MM.1S (cell line): ENCODE measurements around the gene GLUL.

Source experiments
- DNase-seq: peaks from one replicate; pipeline ENCODE4 v3.0.0-alpha.2; 2015
- H2AFZ ChIP-seq: fragments of 300-600 bp; sonication (generic); 2 replicates; pipeline ENCODE4 v1.6.0; 2016; ENCODE audit warnings: antibody characterized with exemption, low read length
- H3F3A ChIP-seq: fragments of 300-600 bp; sonication (generic); 2 replicates; pipeline ENCODE4 v1.6.1; 2016; ENCODE audit warnings: mild to moderate bottlenecking, antibody characterized with exemption, low read length, moderate library complexity, mixed read lengths; ENCODE audit not compliant: insufficient read depth
- H3K27ac ChIP-seq: fragments of 300-600 bp; sonication (generic); 2 replicates; pipeline ENCODE4 v1.5.1; 2016; ENCODE audit warnings: mild to moderate bottlenecking, low read length
- H3K27me3 ChIP-seq: fragments of 300-600 bp; sonication (generic); replicated peaks from 2 replicates; pipeline ENCODE4 v1.6.0; 2016; ENCODE audit warnings: low read length; ENCODE audit not compliant: insufficient read depth
- H3K36me3 ChIP-seq: fragments of 300-600 bp; sonication (generic); replicated peaks from 2 replicates; pipeline ENCODE4 v1.6.1; 2016; ENCODE audit warnings: mild to moderate bottlenecking, low read length, mixed read lengths; ENCODE audit not compliant: insufficient read depth
- H3K4me1 ChIP-seq: fragments of 300-600 bp; sonication (generic); 2 replicates; pipeline ENCODE4 v1.6.1; 2016; ENCODE audit warnings: low read length, mixed read lengths
- H3K4me2 ChIP-seq: fragments of 300-600 bp; sonication (generic); 2 replicates; pipeline ENCODE4 v1.6.0; 2016; ENCODE audit warnings: low read depth, low read length
- H3K4me3 ChIP-seq: fragments of 300-600 bp; sonication (generic); 2 replicates; pipeline ENCODE4 v1.5.1; 2016; ENCODE audit warnings: low read length, mixed read lengths
- H3K79me2 ChIP-seq: fragments of 300-600 bp; sonication (generic); 2 replicates; pipeline ENCODE4 v1.6.1; 2016; ENCODE audit warnings: mixed run types, low read length, mixed read lengths
- H3K9ac ChIP-seq: fragments of 300-600 bp; sonication (generic); 2 replicates; pipeline ENCODE4 v1.6.1; 2016; ENCODE audit warnings: low read length, mixed read lengths
- H3K9me2 ChIP-seq: fragments of 300-600 bp; sonication (generic); replicated peaks from 2 replicates; pipeline ENCODE4 v1.6.1; 2016; ENCODE audit warnings: mild to moderate bottlenecking, low read length, mixed read lengths; ENCODE audit not compliant: insufficient read depth
- H3K9me3 ChIP-seq: fragments of 300-600 bp; sonication (generic); replicated peaks from 2 replicates; pipeline ENCODE4 v1.6.1; 2016; ENCODE audit warnings: mild to moderate bottlenecking, low read length, mixed read lengths; ENCODE audit not compliant: insufficient read depth
- H4K20me1 ChIP-seq: fragments of 300-600 bp; sonication (generic); 2 replicates; pipeline ENCODE4 v1.6.1; 2016; ENCODE audit warnings: mild to moderate bottlenecking, low read length, moderate library complexity, mixed read lengths; ENCODE audit not compliant: insufficient read depth
- EZH2 ChIP-seq: fragments of 300-600 bp; sonication (generic); optimal IDR thresholded peaks from 2 replicates; pipeline ENCODE3; 2017; ENCODE audit warnings: low read depth, mild to moderate bottlenecking, antibody characterized with exemption, low read length, mixed read lengths
- EZH2phosphoT487 ChIP-seq: fragments of 300-600 bp; sonication (generic); IDR thresholded peaks from 2 replicates; pipeline ENCODE4 v1.6.1; 2018; ENCODE audit warnings: antibody characterized with exemption, low read length
- TF ChIP-seq, protein P1 (sequence below): fragments of 300-600 bp; sonication (generic); IDR thresholded peaks from 2 replicates; pipeline ENCODE4 v1.5.1; 2016; ENCODE audit warnings: antibody characterized with exemption, low read length, mixed read lengths

The GLUL gene

GRCh38 chr1:182348961-182349747 is 42.4 kb downstream of the GLUL start:
- Histone ChIP-seq H3K36me3 (no peaks in the 10 kb centered on the region), H3K9ac (no peak overlapping the region), H4K20me1 (no peaks in the 10 kb centered on the region), H2AFZ (no peak overlapping the region), H3K4me1 (no peaks in the 10 kb centered on the region), H3K79me2 (no peaks in the 10 kb centered on the region), H3K4me3 (no peak overlapping the region), H3F3A (no peaks in the 10 kb centered on the region), H3K9me2 (no peaks in the 10 kb centered on the region), H3K27ac (no peak overlapping the region), H3K27me3 (no peaks in the 10 kb centered on the region), H3K9me3 (no peaks in the 10 kb centered on the region), H3K4me2 (no peak overlapping the region)
- TF ChIP-seq EZH2 (no peak), EZH2phosphoT487 (no peak)
- TF ChIP-seq, protein P1, sequence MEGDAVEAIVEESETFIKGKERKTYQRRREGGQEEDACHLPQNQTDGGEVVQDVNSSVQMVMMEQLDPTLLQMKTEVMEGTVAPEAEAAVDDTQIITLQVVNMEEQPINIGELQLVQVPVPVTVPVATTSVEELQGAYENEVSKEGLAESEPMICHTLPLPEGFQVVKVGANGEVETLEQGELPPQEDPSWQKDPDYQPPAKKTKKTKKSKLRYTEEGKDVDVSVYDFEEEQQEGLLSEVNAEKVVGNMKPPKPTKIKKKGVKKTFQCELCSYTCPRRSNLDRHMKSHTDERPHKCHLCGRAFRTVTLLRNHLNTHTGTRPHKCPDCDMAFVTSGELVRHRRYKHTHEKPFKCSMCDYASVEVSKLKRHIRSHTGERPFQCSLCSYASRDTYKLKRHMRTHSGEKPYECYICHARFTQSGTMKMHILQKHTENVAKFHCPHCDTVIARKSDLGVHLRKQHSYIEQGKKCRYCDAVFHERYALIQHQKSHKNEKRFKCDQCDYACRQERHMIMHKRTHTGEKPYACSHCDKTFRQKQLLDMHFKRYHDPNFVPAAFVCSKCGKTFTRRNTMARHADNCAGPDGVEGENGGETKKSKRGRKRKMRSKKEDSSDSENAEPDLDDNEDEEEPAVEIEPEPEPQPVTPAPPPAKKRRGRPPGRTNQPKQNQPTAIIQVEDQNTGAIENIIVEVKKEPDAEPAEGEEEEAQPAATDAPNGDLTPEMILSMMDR: no peak
- no peak for DNase-seq

GRCh38 chr1:182347019-182347418 is 44.6 kb downstream of the GLUL start:
- no peaks in the 10 kb centered on the region for H3K9me3 ChIP-seq
- no peaks in the 10 kb centered on the region for H4K20me1 ChIP-seq
- no peak overlapping the region for H3K27ac ChIP-seq
- no peak overlapping the region for H3K4me3 ChIP-seq
- H2AFZ ChIP-seq: no peak overlapping the region
- H3K9me2 ChIP-seq: no peaks in the 10 kb centered on the region
- H3K79me2 ChIP-seq: no peaks in the 10 kb centered on the region
- no peak for DNase-seq
- H3K4me1 ChIP-seq: no peaks in the 10 kb centered on the region
- no peaks in the 10 kb centered on the region for H3K36me3 ChIP-seq
- no peaks in the 10 kb centered on the region for H3F3A ChIP-seq
- no peaks in the 10 kb centered on the region for H3K27me3 ChIP-seq
- H3K4me2 ChIP-seq: no peak overlapping the region
- no peak for TF ChIP-seq EZH2phosphoT487
- TF ChIP-seq EZH2: no peak
- TF ChIP-seq, protein P1: no peak
- no peak overlapping the region for H3K9ac ChIP-seq

- H3K4me1 ChIP-seq: no peaks in the 10 kb centered on the region
- no peaks in the 10 kb centered on the region for H3K9me2 ChIP-seq
- no peaks in the 10 kb centered on the region for H3K27me3 ChIP-seq
- no peak overlapping the region for H3K9ac ChIP-seq
- H3K4me2 ChIP-seq: no peak overlapping the region
- H3K27ac ChIP-seq: no peak overlapping the region
- H3K9me3 ChIP-seq: no peaks in the 10 kb centered on the region
- no peak for TF ChIP-seq EZH2phosphoT487
- TF ChIP-seq, protein P1: no peak
- TF ChIP-seq EZH2: no peak
- H3F3A ChIP-seq: no peaks in the 10 kb centered on the region
- H2AFZ ChIP-seq: 0 out of 2 replicates have a peak overlapping the region, but pooled peaks have one; percentile 17
- H3K79me2 ChIP-seq: no peaks in the 10 kb centered on the region
- no peak overlapping the region for H3K4me3 ChIP-seq
- no peaks in the 10 kb centered on the region for H3K36me3 ChIP-seq
- no peak for DNase-seq
- H4K20me1 ChIP-seq: no peaks in the 10 kb centered on the region
Observed at GRCh38 chr1:182340233-182341058, 51.1 kb downstream of the GLUL start.
